MM.1S (cell line): ENCODE results near the gene ZNF521.

ENCODE experiments used
- CTCF ChIP-seq: fragments of 300-600 bp; sonication (generic); IDR thresholded peaks from 2 replicates; pipeline ENCODE4 v1.5.1; 2016; ENCODE audit warnings: antibody characterized with exemption, low read length, mixed read lengths
- EZH2 ChIP-seq: fragments of 300-600 bp; sonication (generic); optimal IDR thresholded peaks from 2 replicates; pipeline ENCODE3; 2017; ENCODE audit warnings: low read depth, mild to moderate bottlenecking, antibody characterized with exemption, low read length, mixed read lengths

- no peak for TF ChIP-seq CTCF
- TF ChIP-seq EZH2 = no peak
Measured at GRCh38 chr18:25044694-25045093, 307.3 kb downstream of the ZNF521 start.
